Activated naive CD8-positive, alpha-beta T cell treated with anti-CD3 and anti-CD28 coated beads, Interleukin-2, amount 10 ng/mL, durations not matched to agents 7 days and 5 days (primary cell): Measurements from ENCODE around the gene ZYX. TPM values are rescaled to one million over a fixed set of nuclear protein-coding genes. Genes with fewer than 3 reads are reported as not detected.
A peak's percentile ranks its signal among the peaks of the same experiment; 100 is the strongest.

Experiments used
- ATAC-seq: fragments of 150-1000 bp; cut with Tn5 transposase; one replicate; pipeline ENCODE4 v1.10.0; 2021; ENCODE audit warnings: low read depth, moderate library complexity
- POLR2A ChIA-PET: fragments of 350-600 bp; sonication (Branson Sonifier 250); formaldehyde crosslinking; loops from one replicate; lab custom pipeline; 2021; ENCODE audit warnings: antibody characterized with exemption; lab: Charles Lee
- DNase-seq: peaks from one replicate; pipeline ENCODE4 v3.0.0; 2021
- H3K27ac Mint-ChIP-seq: one replicate; pipeline ENCODE4 v1.8.0; 2022; ENCODE audit warnings: mild to moderate bottlenecking, mixed read lengths
- H3K27me3 Mint-ChIP-seq: one replicate; pipeline ENCODE4 v1.8.0; 2022; ENCODE audit warnings: mild to moderate bottlenecking, moderate library complexity, mixed read lengths
- H3K36me3 Mint-ChIP-seq: one replicate; pipeline ENCODE4 v1.8.0; 2021; ENCODE audit warnings: mild to moderate bottlenecking, mixed read lengths
- H3K4me1 Mint-ChIP-seq: one replicate; pipeline ENCODE4 v1.8.0; 2021; ENCODE audit warnings: mixed read lengths
- H3K4me3 Mint-ChIP-seq: one replicate; pipeline ENCODE4 v1.8.0; 2022; ENCODE audit warnings: mild to moderate bottlenecking, moderate library complexity, mixed read lengths
- H3K9me3 Mint-ChIP-seq: one replicate; pipeline ENCODE4 v1.8.0; 2021; ENCODE audit warnings: mixed read lengths
- total RNA-seq, 2 experiments: library from RNA; stranded (reverse); gene quantifications; one replicate each; pipeline ENCODE4 v1.2.3, GENCODE V29; 2021

Gene ZYX
- total RNA-seq, 2 experiments from 2014 or later, result 199 to 200 TPM

GRCh38 chr7:143355450-143356385, 25.4 kb upstream of the ZYX start:
- Mint-ChIP-seq H3K4me1 (no peaks in the 10 kb centered on the region), H3K27ac (no peak overlapping the region), H3K9me3 (no peaks in the 10 kb centered on the region), H3K27me3 (peaks cover 9% of the 10 kb centered on the region), H3K4me3 (no peak overlapping the region), H3K36me3 (no peaks in the 10 kb centered on the region)
- POLR2A ChIA-PET, result interaction anchor here (0.6 to 0.9 kb wide), 2 partner anchors 24 to 143 kb away, joined by 4 to 5 read pairs; no protein-coding TSS in a partner anchor
- ATAC-seq (no peak), DNase-seq (no peak)

- Mint-ChIP-seq H3K9me3 (no peaks in the 10 kb centered on the region), H3K4me3 (no peak overlapping the region), H3K4me1 (no peaks in the 10 kb centered on the region), H3K27ac (no peak overlapping the region), H3K36me3 (no peaks in the 10 kb centered on the region), H3K27me3 (peaks cover 16% of the 10 kb centered on the region)
- ATAC-seq, result no peak
- POLR2A ChIA-PET, result no interaction called here
- no peak for DNase-seq
These were observed 24.6 kb upstream of the ZYX start for GRCh38 chr7:143356414-143357050.

GRCh38 chr7:143358626-143359025, 22.5 kb upstream of the ZYX start:
- Mint-ChIP-seq H3K27me3 (peaks cover 29% of the 10 kb centered on the region), H3K4me3 (no peak overlapping the region), H3K27ac (no peak overlapping the region), H3K9me3 (no peaks in the 10 kb centered on the region), H3K4me1 (peaks cover 2% of the 10 kb centered on the region), H3K36me3 (no peaks in the 10 kb centered on the region)
- POLR2A ChIA-PET, result no interaction called here
- DNase-seq (no peak), ATAC-seq (no peak)

GRCh38 chr7:143359771-143360353, 21.3 kb upstream of the ZYX start:
- no peaks in the 10 kb centered on the region for H3K9me3 Mint-ChIP-seq
- H3K27me3 Mint-ChIP-seq, result peaks cover 42% of the 10 kb centered on the region
- no peak overlapping the region for H3K27ac Mint-ChIP-seq
- H3K4me1 Mint-ChIP-seq, result peaks cover 2% of the 10 kb centered on the region
- H3K36me3 Mint-ChIP-seq, result no peaks in the 10 kb centered on the region
- H3K4me3 Mint-ChIP-seq, result no peak overlapping the region
- POLR2A ChIA-PET, result no interaction called here
- DNase-seq, result no peak
- ATAC-seq, result no peak

- H3K4me3 Mint-ChIP-seq, result peak overlapping the region; percentile 66
- ATAC-seq (no peak), DNase-seq (no peak)
- peaks cover 2% of the 10 kb centered on the region for H3K4me1 Mint-ChIP-seq
- H3K36me3 Mint-ChIP-seq, result no peaks in the 10 kb centered on the region
- H3K27ac Mint-ChIP-seq, result no peak overlapping the region
- POLR2A ChIA-PET, result interaction anchor here (0.9 kb wide), 1 partner anchor 15 kb away, joined by 3 read pairs; no protein-coding TSS in a partner anchor
- H3K27me3 Mint-ChIP-seq, result peaks cover 51% of the 10 kb centered on the region
- no peaks in the 10 kb centered on the region for H3K9me3 Mint-ChIP-seq
These were observed 20.2 kb upstream of the ZYX start for GRCh38 chr7:143360788-143361551.

GRCh38 chr7:143361552-143362130, 19.5 kb upstream of the ZYX start:
- peaks cover 53% of the 10 kb centered on the region for H3K27me3 Mint-ChIP-seq
- H3K4me1 Mint-ChIP-seq, result peaks cover 2% of the 10 kb centered on the region
- POLR2A ChIA-PET, result interaction anchor here (0.9 to 1.6 kb wide), 3 partner anchors 14 to 18 kb away, joined by 3 to 6 read pairs (median 4); no protein-coding TSS in a partner anchor
- DNase-seq (no peak), ATAC-seq (peak; percentile 11)
- H3K27ac Mint-ChIP-seq, result no peak overlapping the region
- no peaks in the 10 kb centered on the region for H3K9me3 Mint-ChIP-seq
- no peaks in the 10 kb centered on the region for H3K36me3 Mint-ChIP-seq
- H3K4me3 Mint-ChIP-seq, result peak overlapping the region; percentile 90

- DNase-seq, result peak; percentile 60
- H3K36me3 Mint-ChIP-seq, result no peaks in the 10 kb centered on the region
- H3K4me1 Mint-ChIP-seq, result peaks cover 2% of the 10 kb centered on the region
- POLR2A ChIA-PET, result interaction anchor here (0.5 to 1.6 kb wide), 3 partner anchors 13 to 53 kb away, joined by 4 to 6 read pairs (median 4); no protein-coding TSS in a partner anchor
- peak within 1 kb of the TSS; percentile 75 for H3K27ac Mint-ChIP-seq
- peak; percentile 69 for ATAC-seq
- no peaks in the 10 kb centered on the region for H3K9me3 Mint-ChIP-seq
- peaks cover 58% of the 10 kb centered on the region for H3K27me3 Mint-ChIP-seq
- H3K4me3 Mint-ChIP-seq, result peak within 1 kb of the TSS; percentile 90
These were observed 18.8 kb upstream of the ZYX start, which contains the start of gene FAM131B for GRCh38 chr7:143362131-143363015. TSS of gene FAM131B (minus strand) at chr7:143362713. CDS start at chr7:143362603, 110 bp downstream.

- Mint-ChIP-seq H3K9me3 (no peaks in the 10 kb centered on the region), H3K27me3 (peaks cover 59% of the 10 kb centered on the region), H3K4me3 (peak overlapping the region; percentile 35), H3K4me1 (peaks cover 2% of the 10 kb centered on the region), H3K27ac (no peak overlapping the region), H3K36me3 (no peaks in the 10 kb centered on the region)
- ATAC-seq, result no peak
- POLR2A ChIA-PET, result interaction anchor here (0.5 to 1.6 kb wide), 2 partner anchors 17 to 54 kb away, joined by 4 to 6 read pairs; no protein-coding TSS in a partner anchor
- DNase-seq, result no peak
These were observed 17.9 kb upstream of the ZYX start for GRCh38 chr7:143363016-143363937.

GRCh38 chr7:143367972-143368371, 13.2 kb upstream of the ZYX start:
- H3K4me3 Mint-ChIP-seq, result no peak overlapping the region
- no peaks in the 10 kb centered on the region for H3K36me3 Mint-ChIP-seq
- POLR2A ChIA-PET, result interaction anchor here (1.3 kb wide), 1 partner anchor 57 kb away, joined by 4 read pairs; no protein-coding TSS in a partner anchor
- H3K9me3 Mint-ChIP-seq, result no peaks in the 10 kb centered on the region
- peaks cover 37% of the 10 kb centered on the region for H3K27me3 Mint-ChIP-seq
- ATAC-seq, result no peak
- H3K4me1 Mint-ChIP-seq, result peaks cover 10% of the 10 kb centered on the region
- H3K27ac Mint-ChIP-seq, result no peak overlapping the region
- no peak for DNase-seq

GRCh38 chr7:143368387-143368786, 12.8 kb upstream of the ZYX start:
- H3K27me3 Mint-ChIP-seq, result peaks cover 33% of the 10 kb centered on the region
- H3K4me3 Mint-ChIP-seq, result no peak overlapping the region
- no peak for DNase-seq
- no peaks in the 10 kb centered on the region for H3K9me3 Mint-ChIP-seq
- POLR2A ChIA-PET, result interaction anchor here (1.3 to 2.0 kb wide), 2 partner anchors 11 to 58 kb away, joined by 4 to 7 read pairs; no protein-coding TSS in a partner anchor
- H3K4me1 Mint-ChIP-seq, result peaks cover 13% of the 10 kb centered on the region
- no peak for ATAC-seq
- H3K27ac Mint-ChIP-seq, result no peak overlapping the region
- H3K36me3 Mint-ChIP-seq, result no peaks in the 10 kb centered on the region
